Body of pancreas (tissue), 4 donors: ENCODE results near the gene TKFC. TPM values are rescaled to one million over a fixed set of nuclear protein-coding genes. Genes with fewer than 3 reads are reported as not detected.
A peak's percentile ranks its signal among the peaks of the same experiment; 100 is the strongest.

ENCODE experiments used
- ATAC-seq: fragments of 150-250 bp; one replicate; pipeline ENCODE4 v1.9.1; 2016
- DNase-seq, 4 donors: peaks; one replicate each; pipeline ENCODE4 v3.0.0-alpha.2; 2019
- H3K27ac ChIP-seq, 4 donors: fragments of 200-600 bp; sonication (generic); 1 replicate in 3 of 4; 2 replicates in 1 of 4; pipeline versions ENCODE4 v1.5.1 to v1.6.1; 2016 to 2019; ENCODE audit warnings: mild to moderate bottlenecking in 1 of 4, mixed read lengths in 1 of 4, moderate library complexity in 1 of 4
- H3K27me3 ChIP-seq, 2 donors: fragments of 200-600 bp; sonication (generic); one replicate each; pipeline ENCODE4 v1.6.0; 2016; ENCODE audit warnings: mild to moderate bottlenecking in 1 of 2
- H3K36me3 ChIP-seq, 2 donors: fragments of 200-600 bp; sonication (generic); replicated peaks in 1 of 2; 2 replicates each; pipeline ENCODE4 v1.5.1; 2016; ENCODE audit warnings: low read depth in 2 of 2; ENCODE audit not compliant: insufficient read depth in 1 of 2
- H3K4me1 ChIP-seq: fragments of 200-600 bp; sonication (generic); one replicate; pipeline ENCODE4 v1.6.0; 2016
- H3K4me3 ChIP-seq, 2 donors: fragments of 200-600 bp; sonication (generic); 1 replicate in 1 of 2; 2 replicates in 1 of 2; pipeline ENCODE4 v1.5.1; 2016 to 2019
- H3K9me3 ChIP-seq, 3 donors: fragments of 200-600 bp; sonication (generic); 1 replicate in 2 of 3; 2 replicates in 1 of 3; pipeline ENCODE4 v1.5.1; 2016
- POLR2A ChIP-seq, 3 donors: fragments of 450-650 bp; IDR thresholded peaks; one replicate each; pipeline ENCODE4 v1.6.1; 2016; ENCODE audit warnings: antibody characterized with exemption in 3 of 3, mild to moderate bottlenecking in 2 of 3
- WGBS, 2 donors: methylation state at CpG; one replicate each; pipeline ENCODE4 v1.1.5; 2017; 5-methylcytosine and 5-hydroxymethylcytosine counted together
- intact Hi-C: fragments of 100-400 bp; cut with DNase I; formaldehyde crosslinking; loops from one replicate; pipeline ENCODE4 v1.15.1; 2023
- total RNA-seq, 2 donors: library from RNA; depleted of rRNA; stranded (reverse); fragments of >200 nt; gene quantifications; one replicate each; pipeline ENCODE4 v1.1.0, GENCODE V29; 2016
- TF ChIP-seq, protein P1 (sequence below), 7 experiments: fragments of 450-650 bp in 4 of 7; fragments of 200-600 bp in 3 of 7; sonication (generic) in 3 of 7; IDR thresholded peaks; one replicate each; pipeline ENCODE4 v1.5.1; 2016 to 2019; ENCODE audit warnings: antibody characterized with exemption in 7 of 7

TKFC gene
- total RNA-seq, 2 donors from 2014 or later = 27.5 to 38.6 TPM

DNA sequence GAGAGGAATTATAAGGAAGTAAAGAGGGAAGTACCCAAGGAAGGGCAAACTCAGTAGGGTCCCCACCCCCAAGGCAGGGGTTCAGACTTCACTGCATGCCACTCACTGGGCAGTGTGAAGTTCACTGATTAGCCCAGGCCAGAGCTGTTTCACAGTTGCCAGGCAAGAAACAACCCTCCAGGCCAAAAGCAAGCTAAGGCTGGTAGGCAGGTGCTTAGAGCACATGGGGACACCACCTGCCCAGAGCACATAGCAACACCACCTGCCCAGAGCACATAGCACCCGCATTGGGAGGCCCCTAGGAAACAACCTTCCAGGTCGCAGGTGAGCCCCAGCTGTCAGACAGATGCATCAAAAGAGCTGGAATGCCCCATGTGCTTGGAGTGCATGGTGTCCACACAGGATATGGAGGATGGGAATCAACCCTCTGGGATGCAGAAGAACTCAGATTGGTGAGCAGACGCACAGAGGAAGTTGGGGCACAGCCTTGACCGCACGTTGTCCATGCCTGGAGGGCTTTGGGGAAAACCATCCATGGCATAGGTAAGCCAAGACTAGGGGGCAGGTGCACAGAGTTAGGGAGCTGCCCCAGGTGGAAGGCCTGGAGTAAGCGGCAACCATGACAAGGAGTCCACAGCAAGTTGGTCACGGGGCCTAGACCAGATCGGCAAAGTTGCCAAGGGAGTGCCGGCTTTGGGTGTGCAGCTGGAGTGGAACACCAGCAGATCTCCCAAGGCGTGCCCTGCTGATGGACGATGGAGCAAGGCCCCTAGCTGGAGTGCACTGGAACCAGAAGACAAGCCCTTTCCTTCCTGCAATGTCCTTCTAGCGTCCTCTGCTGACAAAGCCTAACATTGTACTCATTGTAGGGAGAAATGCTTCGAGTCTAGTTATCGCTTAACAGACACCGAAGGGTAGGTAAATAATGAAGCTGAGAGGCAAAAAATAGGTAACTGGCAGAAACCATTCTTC, 51.5 kb downstream of the TKFC start:
- DNase-seq (no peak), ATAC-seq (no peak)
- H3K27me3 ChIP-seq = no peaks in the 10 kb centered on the region
- H3K4me3 ChIP-seq = no peak overlapping the region
- no peak overlapping the region for H3K27ac ChIP-seq
- no peaks in the 10 kb centered on the region for H3K9me3 ChIP-seq
- H3K4me1 ChIP-seq = no peaks in the 10 kb centered on the region
- no peaks in the 10 kb centered on the region for H3K36me3 ChIP-seq
- TF ChIP-seq POLR2A (IDR thresholded peaks at IDR 0.05) = no peak
- TF ChIP-seq, protein P1, sequence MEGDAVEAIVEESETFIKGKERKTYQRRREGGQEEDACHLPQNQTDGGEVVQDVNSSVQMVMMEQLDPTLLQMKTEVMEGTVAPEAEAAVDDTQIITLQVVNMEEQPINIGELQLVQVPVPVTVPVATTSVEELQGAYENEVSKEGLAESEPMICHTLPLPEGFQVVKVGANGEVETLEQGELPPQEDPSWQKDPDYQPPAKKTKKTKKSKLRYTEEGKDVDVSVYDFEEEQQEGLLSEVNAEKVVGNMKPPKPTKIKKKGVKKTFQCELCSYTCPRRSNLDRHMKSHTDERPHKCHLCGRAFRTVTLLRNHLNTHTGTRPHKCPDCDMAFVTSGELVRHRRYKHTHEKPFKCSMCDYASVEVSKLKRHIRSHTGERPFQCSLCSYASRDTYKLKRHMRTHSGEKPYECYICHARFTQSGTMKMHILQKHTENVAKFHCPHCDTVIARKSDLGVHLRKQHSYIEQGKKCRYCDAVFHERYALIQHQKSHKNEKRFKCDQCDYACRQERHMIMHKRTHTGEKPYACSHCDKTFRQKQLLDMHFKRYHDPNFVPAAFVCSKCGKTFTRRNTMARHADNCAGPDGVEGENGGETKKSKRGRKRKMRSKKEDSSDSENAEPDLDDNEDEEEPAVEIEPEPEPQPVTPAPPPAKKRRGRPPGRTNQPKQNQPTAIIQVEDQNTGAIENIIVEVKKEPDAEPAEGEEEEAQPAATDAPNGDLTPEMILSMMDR (IDR thresholded peaks at IDR 0.05) = no peak
- intact Hi-C loops = loop anchor here (5.0 to 10.0 kb wide), 2 partner anchors 42 to 130 kb away; no protein-coding TSS in a partner anchor
- 64 to 78% methylated on average over 15 of the region's 15 CpGs for WGBS, 2 donors

DNA sequence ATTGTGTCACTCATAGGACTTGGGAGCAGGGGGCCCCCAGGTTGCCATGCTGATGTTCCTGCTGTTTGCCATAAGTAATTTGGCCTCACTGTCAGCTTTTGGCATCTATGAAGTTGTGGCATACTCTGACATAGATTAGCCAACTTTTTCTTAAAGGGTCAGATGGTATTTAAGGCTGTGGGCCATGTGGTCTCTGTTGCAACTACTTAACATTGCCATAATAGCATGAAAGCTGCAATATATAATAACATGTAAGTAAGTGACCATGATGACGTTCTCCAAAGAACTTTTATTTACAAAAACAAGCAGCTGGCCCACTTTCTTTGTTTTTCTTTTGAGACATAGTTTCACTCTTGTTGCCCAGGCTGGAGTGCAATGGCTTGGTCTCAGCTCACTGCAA, 57.1 kb downstream of the TKFC start:
- peaks cover 0 to 4% of the 10 kb centered on the region in 2 donors for H3K36me3 ChIP-seq
- TF ChIP-seq, protein P1 (IDR thresholded peaks at IDR 0.05) = no peak
- TF ChIP-seq POLR2A (IDR thresholded peaks at IDR 0.05) = no peak
- DNase-seq (no peak), ATAC-seq (no peak)
- no peak overlapping the region for H3K4me3 ChIP-seq
- H3K27me3 ChIP-seq = no peaks in the 10 kb centered on the region
- no peaks in the 10 kb centered on the region for H3K9me3 ChIP-seq
- H3K4me1 ChIP-seq = peaks cover 16% of the 10 kb centered on the region
- intact Hi-C loops = no loop called here
- 57 to 63% methylated on average over 1 of the region's 1 CpG for WGBS, 2 donors
- no peak overlapping the region for H3K27ac ChIP-seq

DNA sequence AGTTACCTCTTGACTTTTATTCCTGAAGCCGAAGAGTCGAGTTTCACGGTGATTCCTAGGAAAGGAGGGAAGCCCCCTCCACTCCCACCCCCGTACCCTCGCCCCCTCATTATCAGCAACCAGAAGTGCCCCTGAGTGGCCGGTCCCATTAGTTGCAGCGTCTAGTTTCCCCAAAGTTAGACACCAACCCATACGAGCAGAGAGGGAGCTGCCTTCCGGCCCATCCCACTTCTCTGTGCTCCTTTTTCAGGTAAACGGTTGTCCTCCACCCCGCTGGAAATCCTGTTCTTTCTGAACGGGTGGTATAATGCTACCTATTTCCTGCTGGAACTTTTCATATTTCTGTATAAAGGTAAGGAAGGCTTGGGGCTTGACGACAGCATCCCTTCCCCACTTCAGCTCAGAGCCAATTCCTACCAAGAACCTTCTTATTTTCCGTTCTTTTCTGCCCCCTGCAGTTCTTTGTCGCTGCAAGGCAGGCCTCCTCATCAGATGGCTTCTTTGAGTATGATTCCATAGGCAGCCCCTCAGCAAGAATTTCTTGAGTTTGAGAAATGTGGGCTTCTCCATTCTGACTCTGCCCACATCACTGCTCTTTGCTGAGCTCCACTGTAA, 60.1 kb downstream of the TKFC start:
- no peak for DNase-seq
- no peak for ATAC-seq
- intact Hi-C loops = no loop called here
- no peaks in the 10 kb centered on the region for H3K9me3 ChIP-seq
- 3 to 5% methylated on average over 15 of the region's 15 CpGs for WGBS, 2 donors
- peaks cover 0 to 8% of the 10 kb centered on the region in 2 donors for H3K36me3 ChIP-seq
- H3K4me1 ChIP-seq = peaks cover 16% of the 10 kb centered on the region
- peak overlapping the region; percentile 27 to 86 (median 80) for H3K27ac ChIP-seq
- no peaks in the 10 kb centered on the region for H3K27me3 ChIP-seq
- TF ChIP-seq POLR2A (IDR thresholded peaks at IDR 0.05) = no peak
- TF ChIP-seq, protein P1 (IDR thresholded peaks at IDR 0.05) = no peak
- peak overlapping the region; percentile 71 to 73 for H3K4me3 ChIP-seq

Other genes with a start within 250 kb of the TKFC start
- gene CD5, start 230.7 kb upstream of the TKFC start, total RNA-seq = under 1 TPM; 0.33 to 0.52 TPM
- gene VPS37C, start 171.8 kb upstream of the TKFC start, total RNA-seq = 10 to 100 TPM; 13.2 to 21.1 TPM
- 10 to 100 TPM in 1 of 2 donors, not detected in 1; 26.4 TPM for gene PGA3, start 129.7 kb upstream of the TKFC start, total RNA-seq
- gene PGA4, start 110.9 kb upstream of the TKFC start, total RNA-seq = 100 to 1,000 TPM in 1 of 2 donors, not detected in 1; 120 TPM
- 10 to 100 TPM in 1 of 2 donors, not detected in 1; 10.9 TPM for gene PGA5, start 92.1 kb upstream of the TKFC start, total RNA-seq
- gene VWCE, start 37.9 kb upstream of the TKFC start, total RNA-seq = 1 to 10 TPM in 1 of 2 donors, not detected in 1; 4.3 TPM
- 10 to 100 TPM; 70.6 to 91.0 TPM for gene DDB1, start 123 bp upstream of the TKFC start, total RNA-seq
- gene CYB561A3, start 28.7 kb downstream of the TKFC start, total RNA-seq = 10 to 100 TPM; 26.5 to 31.3 TPM
- 10 to 100 TPM; 15.8 to 35.3 TPM for gene TMEM138, start 29.1 kb downstream of the TKFC start, total RNA-seq
- gene TMEM216, start 59.4 kb downstream of the TKFC start, total RNA-seq = 10 to 100 TPM in 1 of 2 donors, 1 to 10 TPM in 1; 8.3 to 16.8 TPM
- 10 to 100 TPM; 34.0 to 44.5 TPM for gene CPSF7, start 96.7 kb downstream of the TKFC start, total RNA-seq
- gene SDHAF2, start 96.9 kb downstream of the TKFC start, total RNA-seq = 10 to 100 TPM; 25.2 to 28.0 TPM
- 1 to 10 TPM; 1.6 to 2.9 TPM for gene LRRC10B, start 175.5 kb downstream of the TKFC start, total RNA-seq
- gene SYT7, start 247.8 kb downstream of the TKFC start, total RNA-seq = 10 to 100 TPM in 1 of 2 donors, 1 to 10 TPM in 1; 8.6 to 12.2 TPM